Fibroblast of mammary gland (primary cell): ENCODE results near the gene GLYATL1B.
"Not testable (repeated sequence)": the region's sequence is repeated elsewhere in the genome, so short reads cannot be mapped to it uniquely, and the experiment has no call there.

Experiments used
- DNase-seq: peaks from one replicate; pipeline ENCODE4 v3.0.0-alpha.2; 2010; ENCODE audit warnings: low read depth
- H3K4me3 ChIP-seq: 2 replicates; pipeline ENCODE4 v1.5.1; 2011; ENCODE audit warnings: low read depth, mild to moderate bottlenecking, low read length, moderate library complexity; ENCODE audit not compliant: control insufficient read depth
- CTCF ChIP-seq: conservative IDR thresholded peaks from 2 replicates; pipeline ENCODE4 v1.5.1; 2011; ENCODE audit warnings: low read depth, low read length, inconsistent platforms; ENCODE audit not compliant: control insufficient read depth, insufficient read depth

Gene GLYATL1B

GRCh38 chr11:59062602-59063529 is 23.2 kb upstream of the GLYATL1B start:
- TF ChIP-seq CTCF: no peak
- H3K4me3 ChIP-seq: no peak overlapping the region
- peak; percentile 42 for DNase-seq

GRCh38 chr11:59063996-59064727 is 21.9 kb upstream of the GLYATL1B start:
- DNase-seq, H3K4me3 ChIP-seq: not testable (repeated sequence)

GRCh38 chr11:59069087-59069486 is 17.0 kb upstream of the GLYATL1B start:
- DNase-seq: no peak
- TF ChIP-seq CTCF: no peak

GRCh38 chr11:59076876-59077571 is 9.1 kb upstream of the GLYATL1B start:
- DNase-seq: no peak
- no peak overlapping the region for H3K4me3 ChIP-seq
- TF ChIP-seq CTCF: no peak

More at GRCh38 chr11:59069087-59069486, 17.0 kb upstream of the GLYATL1B start:
- H3K4me3 ChIP-seq: no peak overlapping the region

- no peak overlapping the region for H3K4me3 ChIP-seq
- DNase-seq: no peak
- no peak for TF ChIP-seq CTCF
These were observed 7.7 kb upstream of the GLYATL1B start for GRCh38 chr11:59078435-59078834.

GRCh38 chr11:59079086-59079485 is 7.0 kb upstream of the GLYATL1B start:
- no peak for TF ChIP-seq CTCF
- H3K4me3 ChIP-seq: no peak overlapping the region
- DNase-seq: no peak

- H3K4me3 ChIP-seq: not testable (repeated sequence)
- peak; percentile 4 for DNase-seq
These were observed 5.7 kb upstream of the GLYATL1B start for GRCh38 chr11:59080421-59080820.

- not testable (repeated sequence) for DNase-seq, H3K4me3 ChIP-seq
These were observed 4.6 kb upstream of the GLYATL1B start for GRCh38 chr11:59081430-59082020.
